Embryonic facial prominence (tissue), 1 donor: ENCODE measurements around the gene ADGRV1.
"Not testable (repeated sequence)": the region's sequence is repeated elsewhere in the genome, so short reads cannot be mapped to it uniquely, and the experiment has no call there.

Experiments used
- DNase-seq: peaks from one replicate; pipeline ENCODE4 v3.0.0-alpha.2; 2016; ENCODE audit errors: extremely low spot score

Gene ADGRV1

GRCh38 chr5:90655423-90655822 is 96.8 kb downstream of the ADGRV1 start:
- no peak for DNase-seq

GRCh38 chr5:90657030-90657429 is 98.4 kb downstream of the ADGRV1 start:
- DNase-seq = no peak

- DNase-seq = no peak
These were observed 99.2 kb downstream of the ADGRV1 start for GRCh38 chr5:90657788-90658187.

GRCh38 chr5:90658620-90659019 is 100.0 kb downstream of the ADGRV1 start:
- DNase-seq = no peak

GRCh38 chr5:90668079-90668565 is 109.5 kb downstream of the ADGRV1 start:
- DNase-seq = not testable (repeated sequence)

GRCh38 chr5:90675222-90675621 is 116.6 kb downstream of the ADGRV1 start:
- DNase-seq = no peak

- no peak for DNase-seq
These were observed 122.4 kb downstream of the ADGRV1 start for GRCh38 chr5:90680921-90681563.

GRCh38 chr5:90682278-90682677 is 123.7 kb downstream of the ADGRV1 start:
- no peak for DNase-seq

- no peak for DNase-seq
These were observed 126.9 kb downstream of the ADGRV1 start for GRCh38 chr5:90685425-90686022.

- not testable (repeated sequence) for DNase-seq
These were observed 127.8 kb downstream of the ADGRV1 start for GRCh38 chr5:90686363-90686762.

- DNase-seq = not testable (repeated sequence)
These were observed 128.9 kb downstream of the ADGRV1 start for GRCh38 chr5:90687458-90687857.

- DNase-seq = no peak
These were observed 130.5 kb downstream of the ADGRV1 start for GRCh38 chr5:90689064-90689463.

GRCh38 chr5:90690307-90690706 is 131.7 kb downstream of the ADGRV1 start:
- DNase-seq = no peak

- DNase-seq = no peak
These were observed 132.9 kb downstream of the ADGRV1 start for GRCh38 chr5:90691533-90691932.

GRCh38 chr5:90696153-90696552 is 137.6 kb downstream of the ADGRV1 start:
- no peak for DNase-seq

- no peak for DNase-seq
These were observed 141.7 kb downstream of the ADGRV1 start for GRCh38 chr5:90700299-90700698.

- no peak for DNase-seq
These were observed 145.3 kb downstream of the ADGRV1 start for GRCh38 chr5:90703932-90704331.

- no peak for DNase-seq
These were observed 149.1 kb downstream of the ADGRV1 start for GRCh38 chr5:90707698-90708097.

- DNase-seq = no peak
These were observed 150.9 kb downstream of the ADGRV1 start for GRCh38 chr5:90709323-90710155.

- DNase-seq = no peak
These were observed 159.8 kb downstream of the ADGRV1 start for GRCh38 chr5:90718387-90718786.

- no peak for DNase-seq
These were observed 181.0 kb downstream of the ADGRV1 start for GRCh38 chr5:90739567-90739966.

GRCh38 chr5:90740244-90740799 is 181.7 kb downstream of the ADGRV1 start:
- DNase-seq = no peak
